Activated B cell treated with CpG ODN at 0.5 μM for 24 hours (primary cell): ENCODE data around the gene SLC30A7. TPM values are rescaled to one million over a fixed set of nuclear protein-coding genes. Genes with fewer than 3 reads are reported as not detected.

Experiments
- ATAC-seq: fragments of 200-7000 bp; cut with Tn5 transposase; one replicate; pipeline ENCODE4 v1.10.0; 2021; ENCODE audit warnings: low read depth, mild to moderate bottlenecking, moderate library complexity
- CTCF ChIA-PET: fragments of 350-600 bp; sonication (Branson Sonifier 250); formaldehyde crosslinking; loops from one replicate; lab custom pipeline; 2021; ENCODE audit warnings: antibody characterized with exemption; lab: Charles Lee
- POLR2A ChIA-PET: fragments of 350-600 bp; sonication (Branson Sonifier 250); formaldehyde crosslinking; loops from one replicate; lab custom pipeline; 2021; ENCODE audit warnings: antibody characterized with exemption; lab: Charles Lee
- DNase-seq: peaks from one replicate; pipeline ENCODE4 v3.0.0; 2022
- H3K27ac Mint-ChIP-seq: one replicate; pipeline ENCODE4 v1.8.0; 2020; ENCODE audit warnings: mixed read lengths
- H3K27me3 Mint-ChIP-seq: one replicate; pipeline ENCODE4 v1.8.0; 2021; ENCODE audit warnings: mixed read lengths
- H3K36me3 Mint-ChIP-seq: one replicate; pipeline ENCODE4 v1.8.0; 2021; ENCODE audit warnings: low read depth, mixed read lengths
- H3K4me1 Mint-ChIP-seq: one replicate; pipeline ENCODE4 v1.8.0; 2021; ENCODE audit warnings: mixed read lengths
- H3K4me3 Mint-ChIP-seq: one replicate; pipeline ENCODE4 v1.8.0; 2020; ENCODE audit warnings: mild to moderate bottlenecking, mixed read lengths
- H3K9me3 Mint-ChIP-seq: one replicate; pipeline ENCODE4 v1.8.0; 2020; ENCODE audit warnings: mixed read lengths
- CTCF ChIP-seq: fragments of 200-600 bp; IDR thresholded peaks from one replicate; pipeline ENCODE4 v1.8.0; 2022; ENCODE audit warnings: antibody characterized with exemption, mild to moderate bottlenecking
- intact Hi-C: fragments of 100-400 bp; cut with micrococcal nuclease; formaldehyde crosslinking; loops from one replicate; pipeline ENCODE4 v1.15.1; 2024
- total RNA-seq: library from RNA; stranded (reverse); gene quantifications from 2 replicates; pipeline ENCODE4 v1.2.3, GENCODE V29; 2022

Gene SLC30A7
- total RNA-seq, 1 donor from 2014 or later, result 25.7 TPM

GRCh38 chr1:101005183-101005582 is 109.3 kb downstream of the SLC30A7 start:
- Mint-ChIP-seq H3K27me3 (no peaks in the 10 kb centered on the region), H3K4me1 (peaks cover 31% of the 10 kb centered on the region), H3K9me3 (no peaks in the 10 kb centered on the region), H3K4me3 (no peak overlapping the region), H3K27ac (no peak overlapping the region), H3K36me3 (peaks cover 41% of the 10 kb centered on the region)
- ChIA-PET POLR2A (no interaction called here), CTCF (no interaction called here)
- no peak for TF ChIP-seq CTCF
- intact Hi-C loops, result no loop called here
- ATAC-seq (no peak), DNase-seq (no peak)

- Mint-ChIP-seq H3K36me3 (peaks cover 40% of the 10 kb centered on the region), H3K4me1 (peaks cover 29% of the 10 kb centered on the region), H3K27me3 (no peaks in the 10 kb centered on the region), H3K9me3 (no peaks in the 10 kb centered on the region), H3K27ac (no peak overlapping the region), H3K4me3 (no peak overlapping the region)
- intact Hi-C loops, result no loop called here
- ATAC-seq, result no peak
- no peak for DNase-seq
- TF ChIP-seq CTCF, result no peak
- ChIA-PET POLR2A (no interaction called here), CTCF (interaction anchor here (1.1 kb wide), 1 partner anchor 282 kb away, joined by 3 read pairs; no protein-coding TSS in a partner anchor)
Measured at GRCh38 chr1:101005871-101006270, 110.0 kb downstream of the SLC30A7 start.

- ChIA-PET POLR2A (no interaction called here), CTCF (interaction anchor here (1.1 kb wide), 1 partner anchor 281 kb away, joined by 3 read pairs; no protein-coding TSS in a partner anchor)
- Mint-ChIP-seq H3K36me3 (peaks cover 36% of the 10 kb centered on the region), H3K4me3 (no peak overlapping the region), H3K27me3 (no peaks in the 10 kb centered on the region), H3K27ac (no peak overlapping the region), H3K9me3 (no peaks in the 10 kb centered on the region), H3K4me1 (peaks cover 26% of the 10 kb centered on the region)
- ATAC-seq, result no peak
- intact Hi-C loops, result no loop called here
- TF ChIP-seq CTCF, result no peak
- no peak for DNase-seq
Measured at GRCh38 chr1:101006553-101006952, 110.7 kb downstream of the SLC30A7 start.

GRCh38 chr1:101008229-101008834 is 112.4 kb downstream of the SLC30A7 start:
- Mint-ChIP-seq H3K9me3 (no peaks in the 10 kb centered on the region), H3K4me3 (no peak overlapping the region), H3K4me1 (peaks cover 9% of the 10 kb centered on the region), H3K27ac (no peak overlapping the region), H3K36me3 (peaks cover 47% of the 10 kb centered on the region), H3K27me3 (no peaks in the 10 kb centered on the region)
- no peak for ATAC-seq
- no peak for TF ChIP-seq CTCF
- intact Hi-C loops, result no loop called here
- no peak for DNase-seq
- ChIA-PET POLR2A (no interaction called here), CTCF (no interaction called here)

GRCh38 chr1:101013776-101014175 is 117.9 kb downstream of the SLC30A7 start:
- ATAC-seq, result no peak
- Mint-ChIP-seq H3K9me3 (no peaks in the 10 kb centered on the region), H3K4me1 (no peaks in the 10 kb centered on the region), H3K27me3 (no peaks in the 10 kb centered on the region), H3K36me3 (peaks cover 62% of the 10 kb centered on the region), H3K4me3 (no peak overlapping the region), H3K27ac (no peak overlapping the region)
- POLR2A ChIA-PET, result no interaction called here
- CTCF ChIA-PET, result interaction anchor here (1.5 kb wide), 1 partner anchor 225 kb away, joined by 4 read pairs; no protein-coding TSS in a partner anchor
- TF ChIP-seq CTCF, result no peak
- intact Hi-C loops, result loop anchor here (2.0 kb wide), 1 partner anchor 19 kb away; no protein-coding TSS in a partner anchor
- DNase-seq, result no peak
